SKM-1 treated with dmso at 0.1 percent for 144 hours (cell line): ENCODE results near the gene VCAM1.
"Not testable (repeated sequence)": the region's sequence is repeated elsewhere in the genome, so short reads cannot be mapped to it uniquely, and the experiment has no call there.

ENCODE experiments used
- DNase-seq: peaks from one replicate; lab custom pipeline; 2025; ENCODE audit not compliant: unreplicated experiment; lab: John Stamatoyannopoulos, UW

The VCAM1 gene

DNA sequence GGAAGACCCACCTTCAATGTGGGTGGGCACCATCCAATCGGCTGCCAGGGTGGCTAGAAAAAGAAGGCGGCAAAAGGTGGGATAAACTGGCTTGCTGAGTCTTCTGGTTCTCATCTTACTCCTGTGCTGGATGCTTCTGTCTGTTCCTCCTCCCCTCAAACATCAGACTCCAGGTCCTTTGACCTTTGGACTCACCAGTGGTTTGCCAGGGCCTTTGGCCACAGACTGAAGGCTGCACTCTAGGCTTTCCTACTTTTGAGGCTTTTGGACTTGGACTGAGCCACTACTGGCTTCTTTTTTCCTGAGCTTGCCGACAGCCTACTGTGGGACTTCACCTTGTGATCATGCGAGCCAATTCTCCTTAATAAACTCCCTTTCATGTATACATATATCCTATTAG lies 55.9 kb downstream of the VCAM1 start:
- DNase-seq: no peak

DNA sequence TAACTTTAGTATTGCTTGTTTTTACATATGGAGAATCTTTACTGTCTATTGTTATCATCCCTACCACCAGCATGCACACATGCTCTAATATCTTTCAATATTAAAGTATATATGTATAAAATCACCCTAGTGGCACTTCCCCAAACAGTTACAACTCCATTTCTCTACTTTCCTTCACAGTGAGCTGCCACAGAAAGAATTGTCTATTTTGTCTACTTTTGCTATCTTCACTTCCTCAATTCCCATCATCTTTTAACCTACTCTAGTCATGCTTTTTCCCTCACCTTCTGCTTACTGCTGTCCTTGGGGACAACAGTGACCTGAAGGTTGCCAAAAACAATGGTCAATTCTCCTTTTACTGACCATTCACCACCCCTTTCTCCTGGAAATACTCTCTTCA lies 59.2 kb downstream of the VCAM1 start:
- no peak for DNase-seq

DNA sequence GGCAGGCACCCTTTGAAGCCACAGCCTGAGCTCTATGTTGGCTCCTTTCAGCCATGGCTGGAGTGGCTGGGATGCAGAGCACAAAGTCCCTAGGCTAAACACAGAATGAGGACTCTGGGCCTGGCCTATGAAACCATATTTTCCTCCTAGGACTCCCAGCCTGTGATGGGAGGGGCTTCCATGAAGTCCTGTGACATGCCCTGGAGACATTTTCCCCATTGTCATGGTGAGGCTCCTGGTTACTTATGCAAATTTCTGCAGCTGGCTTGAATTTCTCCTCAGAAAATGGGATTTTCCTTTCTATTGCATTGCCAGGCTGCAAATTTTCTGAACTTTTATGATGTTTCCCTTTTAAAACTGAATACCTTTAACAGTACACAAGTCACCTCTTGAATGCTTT lies 61.3 kb downstream of the VCAM1 start:
- no peak for DNase-seq

DNA sequence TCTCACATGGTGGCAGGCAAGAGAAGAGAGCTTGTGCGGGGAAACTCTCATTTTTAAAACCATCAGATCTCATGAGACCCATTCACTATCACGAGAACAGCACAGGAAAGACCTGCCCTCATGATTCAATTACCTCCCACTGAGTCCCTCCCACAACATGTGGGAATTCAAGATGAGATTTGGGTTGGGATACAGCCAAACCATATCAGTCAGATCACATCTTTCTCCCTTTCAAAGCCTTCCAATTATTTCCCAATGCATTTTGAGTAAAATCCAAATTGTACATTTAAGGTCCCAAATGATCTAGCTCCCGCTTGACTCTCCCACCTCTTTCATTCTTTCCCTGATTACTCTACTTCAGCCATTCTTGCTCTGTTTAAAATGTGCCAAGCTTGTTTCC lies 62.2 kb downstream of the VCAM1 start:
- not testable (repeated sequence) for DNase-seq

DNA sequence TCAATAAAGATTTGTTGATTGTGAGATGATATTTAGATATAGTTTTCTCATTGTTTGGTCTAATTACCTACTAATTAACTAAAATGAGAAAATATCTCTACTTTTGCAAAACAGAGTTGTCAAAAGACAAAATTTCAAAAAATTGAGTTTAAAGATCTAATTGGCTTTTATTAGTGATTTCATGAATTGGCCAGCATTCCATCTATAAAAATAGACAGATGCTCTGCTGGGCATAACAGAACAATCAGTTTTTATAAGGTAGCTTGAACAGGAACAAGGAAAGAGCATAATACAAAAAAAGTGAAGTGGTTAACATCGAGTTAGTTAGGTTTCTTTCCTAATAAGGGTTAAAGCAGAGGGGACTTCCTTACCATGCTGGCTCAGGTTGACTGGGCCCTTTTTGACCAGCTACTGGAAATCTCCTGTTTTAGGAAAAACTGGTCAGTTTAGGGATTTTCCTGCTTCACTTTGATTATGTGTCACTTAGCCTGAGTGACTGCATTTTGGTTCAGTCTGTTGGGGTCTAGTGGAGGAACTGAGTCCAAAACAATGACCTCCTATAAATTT lies 63.0 kb downstream of the VCAM1 start:
- no peak for DNase-seq

DNA sequence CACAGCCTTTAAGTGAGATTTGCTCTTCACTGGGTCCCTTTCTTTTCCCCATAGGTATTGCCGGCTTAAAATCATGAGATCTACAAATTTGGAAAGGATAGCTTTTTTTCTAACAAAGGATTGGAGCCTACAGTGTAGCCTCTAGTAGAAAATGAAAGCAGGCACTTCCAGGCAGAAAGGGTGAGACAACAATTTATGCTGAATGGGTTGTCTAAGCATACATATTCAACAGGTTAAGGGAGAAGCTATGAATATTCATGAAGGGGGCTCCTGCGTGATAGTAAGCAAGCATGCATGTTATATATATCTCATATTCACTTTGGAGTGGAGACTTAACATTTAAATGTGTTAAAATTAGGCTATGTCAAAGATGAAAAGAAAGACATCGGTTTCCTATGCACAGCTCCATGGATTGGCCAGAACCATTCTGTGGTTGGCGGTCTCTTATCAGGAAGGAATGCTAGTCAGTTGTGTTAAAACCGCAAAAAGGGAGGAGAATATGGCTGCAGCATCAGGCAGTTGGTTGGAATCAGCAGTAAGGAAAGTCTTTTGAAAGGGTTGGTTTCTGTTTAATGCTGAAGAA lies 66.0 kb downstream of the VCAM1 start:
- no peak for DNase-seq

DNA sequence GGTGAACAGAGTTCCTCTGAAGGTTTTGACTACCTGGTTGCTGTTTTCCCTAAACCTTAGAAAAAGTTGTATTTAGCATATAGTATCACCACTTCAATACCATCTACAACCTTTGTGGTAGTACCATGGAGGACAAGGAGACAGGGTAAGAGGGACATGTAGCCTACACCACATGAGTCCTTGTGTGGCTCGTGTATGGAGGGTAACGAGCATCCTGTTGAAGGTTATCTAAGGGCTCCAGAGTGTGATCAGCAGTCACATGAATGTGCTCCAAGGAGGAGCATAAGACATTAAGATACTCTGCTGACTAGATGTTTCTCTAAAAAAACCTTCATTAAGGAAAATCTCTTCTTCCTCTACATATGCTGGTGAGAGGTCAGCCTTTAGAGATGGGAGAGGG lies 67.3 kb downstream of the VCAM1 start:
- DNase-seq: no peak
